ENCODE data around the gene ZNF2. TPM values are rescaled to one million over a fixed set of nuclear protein-coding genes. Genes with fewer than 3 reads are reported as not detected.
A peak's percentile ranks its signal among the peaks of the same experiment; 100 is the strongest.

ZNF2 gene
- total and polyA plus RNA-seq, 2 donors (not counting 1 experiment from before 2014, with no cell fraction given), result 2.9 to 7.2 TPM

- H3K9ac ChIP-seq (ENCODE audit: low read length), result peak within 1 kb of the TSS; percentile 87
- WGBS (ENCODE audit: insufficient coverage), result under 1% methylated on average over 86 of the region's 86 CpGs
- TF ChIP-seq EZH2 (IDR thresholded peaks at IDR 0.05; ENCODE audit: borderline replicate concordance, insufficient read depth, low read depth, low read length, poor library complexity, severe bottlenecking), result no peak
- no peak for TF ChIP-seq CTCF (IDR thresholded peaks at IDR 0.05)
- H3K4me3 ChIP-seq (ENCODE audit: control extremely low read depth in 1 of 5, extremely low read depth in 1 of 5, insufficient read depth in 1 of 5, low read depth in 2 of 5, low read length in 4 of 5), result peak within 1 kb of the TSS; percentile 67 to 98 (median 93)
- H2AFZ ChIP-seq (ENCODE audit: insufficient read depth, low read depth, low read length, poor library complexity, severe bottlenecking), result peak within 1 kb of the TSS; percentile 97
- peak within 1 kb of the TSS; percentile 90 for H3K4me2 ChIP-seq (replicated peaks; ENCODE audit: low read depth, low read length, poor library complexity, severe bottlenecking)
- Mint-ChIP-seq H3K4me3 (peak within 1 kb of the TSS; percentile 95), H3K27ac (peak within 1 kb of the TSS; percentile 95), H3K9me3 (ENCODE audit: insufficient read depth) (no peaks in the 10 kb centered on the region), H3K27me3 (no peaks in the 10 kb centered on the region), H3K4me1 (peaks cover 42% of the 10 kb centered on the region)
- peaks cover 22 to 29% of the 10 kb centered on the region in 2 donors for H3K4me1 ChIP-seq (ENCODE audit: control insufficient read depth in 2 of 2, insufficient read depth in 2 of 2, low read length in 2 of 2)
- DNase-seq (peak; percentile 90), ATAC-seq (ENCODE audit: low read depth) (peak; percentile 98)
- no peaks in the 10 kb centered on the region for H3K27me3 ChIP-seq (replicated peaks in 1 of 4; ENCODE audit: control extremely low read depth in 1 of 4, control insufficient read depth in 3 of 4, insufficient read depth in 4 of 4, low read length in 3 of 4)
- ChIA-PET CTCF (interaction anchor here (0.6 to 3.6 kb wide), 6 partner anchors 33 to 98 kb away, joined by 3 to 16 read pairs (median 4); partner anchors contain the start of genes ZNF2 and ZNF514), POLR2A (interaction anchor here (1.3 to 2.9 kb wide), 2 partner anchors 38 to 44 kb away, joined by 4 to 16 read pairs; partner anchors contain the start of genes ZNF2 and ZNF514)
- no peaks in the 10 kb centered on the region for H3K9me3 ChIP-seq (ENCODE audit: control extremely low read depth in 1 of 3, control insufficient read depth in 2 of 3, insufficient read depth in 1 of 3, low read length in 2 of 3)
- peaks cover 32% of the 10 kb centered on the region for H3K79me2 ChIP-seq (ENCODE audit: control insufficient read depth, insufficient read depth, low read length)
- peak within 1 kb of the TSS; percentile 53 to 94 for H3K27ac ChIP-seq (ENCODE audit: low read length in 2 of 2)
- peaks cover 9% of the 10 kb centered on the region for H4K20me1 ChIP-seq (ENCODE audit: control insufficient read depth, insufficient read depth, low read length, poor library complexity, severe bottlenecking)
- intact Hi-C loops (cut with micrococcal nuclease), result loop anchor here (1.0 to 2.0 kb wide), 4 partner anchors 38 to 281 kb away; partner anchors contain the start of genes FAHD2A, ZNF2, ZNF514 and ZNF892
- peaks cover 0 to under 1% of the 10 kb centered on the region in 2 experiments for H3K36me3 ChIP-seq (replicated peaks in 1 of 2; ENCODE audit: control extremely low read depth in 1 of 2, control insufficient read depth in 1 of 2, extremely low read depth in 1 of 2, insufficient read depth in 2 of 2, low read length in 1 of 2)
Observed at GRCh38 chr2:95121407-95122196, 44.0 kb upstream of the ZNF2 start, which contains the start of gene MRPS5. Gene MRPS5 (minus strand): TSS chr2:95121808. CDS start chr2:95121791, 17 bp downstream.

All from B cell (primary cell).